Neural cell (in vitro differentiated cells): ENCODE data around the gene FGD4.

Experiments used
- CTCF ChIP-seq: fragments of 450-650 bp; IDR thresholded peaks from 2 replicates; pipeline ENCODE4 v1.5.1; 2014; ENCODE audit warnings: antibody characterized with exemption, mild to moderate bottlenecking, moderate library complexity; ENCODE audit not compliant: poor library complexity, severe bottlenecking
- EZH2 ChIP-seq: fragments of 200-600, 300-800 bp; shearing (Covaris generic), sonication (generic); IDR thresholded peaks from 2 replicates; pipeline ENCODE4 v1.6.1; 2014; ENCODE audit warnings: antibody characterized with exemption, low read length, borderline replicate concordance, mild to moderate bottlenecking; ENCODE audit not compliant: insufficient read depth, poor library complexity, severe bottlenecking
- POLR2AphosphoS5 ChIP-seq: IDR thresholded peaks from 2 replicates; pipeline ENCODE4 v1.6.1; 2012
- RAD21 ChIP-seq: fragments of 450-650 bp; conservative IDR thresholded peaks from 2 replicates; pipeline ENCODE4 v1.6.1; 2014; ENCODE audit warnings: antibody characterized with exemption, mild to moderate bottlenecking, moderate library complexity
- REST ChIP-seq: IDR thresholded peaks from 2 replicates; pipeline ENCODE4 v1.6.1; 2012; ENCODE audit warnings: borderline replicate concordance

GRCh38 chr12:32400114-32400672, 835 bp downstream of the FGD4 start:
- no peak for TF ChIP-seq CTCF
- TF ChIP-seq REST, result no peak
- no peak for TF ChIP-seq EZH2
- no peak for TF ChIP-seq POLR2AphosphoS5
- TF ChIP-seq RAD21, result no peak
